K562 (cell line): ENCODE measurements around the gene USP48. TPM values are rescaled to one million over a fixed set of nuclear protein-coding genes. Genes with fewer than 3 reads are reported as not detected.

Source experiments
- CHD4 ChIP-seq: fragments of 200-600 bp; sonication (generic); IDR thresholded peaks from 3 replicates; pipeline ENCODE4 v1.6.1; 2012; ENCODE audit warnings: low read depth, mild to moderate bottlenecking, mixed read lengths, low read length, inconsistent platforms; ENCODE audit not compliant: insufficient read depth, insufficient replicate concordance, poor library complexity, severe bottlenecking
- ETV5 ChIP-seq: sonication (generic); formaldehyde crosslinking; IDR thresholded peaks from 2 replicates; pipeline ENCODE4 v1.4.0; 2020; ENCODE audit warnings: low read depth, mild to moderate bottlenecking, missing genetic modification reagents
- EWSR1 ChIP-seq: fragments of 450-650 bp; IDR thresholded peaks from 2 replicates; pipeline ENCODE4 v1.6.1; 2018; ENCODE audit warnings: borderline replicate concordance, mild to moderate bottlenecking, low read depth, moderate library complexity; ENCODE audit not compliant: partially characterized antibody
- FOXA1 ChIP-seq: fragments of 450-650 bp; IDR thresholded peaks from 2 replicates; pipeline ENCODE4 v1.6.1; 2016; ENCODE audit warnings: mild to moderate bottlenecking, borderline replicate concordance
- FUS ChIP-seq: fragments of 200-400 bp; formaldehyde crosslinking; optimal IDR thresholded peaks from 2 replicates; pipeline ENCODE3; 2017; ENCODE audit warnings: low read depth, low read length
- IRF2 ChIP-seq: sonication (generic); formaldehyde crosslinking; IDR thresholded peaks from 2 replicates; pipeline ENCODE4 v1.8.1; 2022; ENCODE audit warnings: mild to moderate bottlenecking, missing genetic modification reagents
- KLF10 ChIP-seq: fragments of 250-450 bp; sonication (Bioruptor Pico); IDR thresholded peaks from 2 replicates; pipeline ENCODE4 v1.6.1; 2021; ENCODE audit warnings: matching md5 sums
- SIRT6 ChIP-seq: IDR thresholded peaks from one replicate; pipeline ENCODE4 v1.6.1; 2012; ENCODE audit warnings: low read depth, mild to moderate bottlenecking, control low read depth, inconsistent platforms, low read length, moderate library complexity
- SREBF1 ChIP-seq: fragments of 150-350 bp; IDR thresholded peaks from 2 replicates; pipeline ENCODE4 v1.6.1; 2014; ENCODE audit warnings: antibody characterized with exemption, low read depth, low read length, borderline replicate concordance
- ZNF347 ChIP-seq: fragments of 450-650 bp; formaldehyde crosslinking; IDR thresholded peaks from 2 replicates; pipeline ENCODE4 v1.4.0; 2020; ENCODE audit warnings: low read depth, mild to moderate bottlenecking, moderate library complexity
- polyA plus RNA-seq, 8 experiments: library from polyadenylated mRNA; depleted of rRNA in 4 of 8; stranded (reverse) in 5 of 8; unstranded in 3 of 8; fragments of >200 nt; fragmentation: Nextera tagmentation in 2 of 8; fragmentation: Illumina TruSeq in 1 of 8; extraction: Ambion mirVana in 2 of 8; extraction: Trizol in 1 of 8; gene quantifications; 2 replicates each; pipeline versions ENCODE4 v1.2.1 to v1.2.3, GENCODE V29; 2011 to 2014; ENCODE audit warnings: inconsistent platforms in 1 of 8, missing spikeins in 1 of 8
- total RNA-seq, 7 experiments: library from RNA; depleted of rRNA in 6 of 7; stranded (reverse); fragments of >200 nt in 6 of 7; fragmentation: Illumina TruSeq in 2 of 7; extraction: Trizol in 2 of 7; gene quantifications; 2 replicates each; pipeline versions ENCODE4 v1.2.1 to v1.2.3, GENCODE V29; 2011 to 2021; ENCODE audit warnings: low replicate concordance in 1 of 7
- TF ChIP-seq, protein P1 (sequence below): fragments of 450-650 bp; conservative IDR thresholded peaks from 2 replicates; pipeline ENCODE4 v1.6.1; 2016; ENCODE audit warnings: missing genetic modification characterization, low read depth, mild to moderate bottlenecking, control low read depth, missing compliant biosample characterization
- TF ChIP-seq, protein P2 (sequence below): fragments of 250-450 bp; sonication (Bioruptor Pico); IDR thresholded peaks from 2 replicates; pipeline ENCODE4 v1.4.0; 2020; ENCODE audit warnings: mild to moderate bottlenecking, moderate library complexity
- TF ChIP-seq, protein P3 (sequence below): IDR thresholded peaks from 2 replicates; pipeline ENCODE4 v1.6.1; 2011; ENCODE audit warnings: borderline replicate concordance, low read depth, mild to moderate bottlenecking, moderate library complexity, low read length; ENCODE audit not compliant: insufficient read depth, poor library complexity, severe bottlenecking
- TF ChIP-seq, protein P4 (sequence below): fragments of 450-650 bp; formaldehyde crosslinking; IDR thresholded peaks from 2 replicates; pipeline ENCODE4 v1.4.0; 2020; ENCODE audit warnings: mild to moderate bottlenecking

Gene USP48
- total and polyA plus RNA-seq, 9 of the 15 experiments (the other 6 are each of a cell fraction or from before 2014, with no cell fraction given) = 23.3 to 123 (median 106) TPM

DNA sequence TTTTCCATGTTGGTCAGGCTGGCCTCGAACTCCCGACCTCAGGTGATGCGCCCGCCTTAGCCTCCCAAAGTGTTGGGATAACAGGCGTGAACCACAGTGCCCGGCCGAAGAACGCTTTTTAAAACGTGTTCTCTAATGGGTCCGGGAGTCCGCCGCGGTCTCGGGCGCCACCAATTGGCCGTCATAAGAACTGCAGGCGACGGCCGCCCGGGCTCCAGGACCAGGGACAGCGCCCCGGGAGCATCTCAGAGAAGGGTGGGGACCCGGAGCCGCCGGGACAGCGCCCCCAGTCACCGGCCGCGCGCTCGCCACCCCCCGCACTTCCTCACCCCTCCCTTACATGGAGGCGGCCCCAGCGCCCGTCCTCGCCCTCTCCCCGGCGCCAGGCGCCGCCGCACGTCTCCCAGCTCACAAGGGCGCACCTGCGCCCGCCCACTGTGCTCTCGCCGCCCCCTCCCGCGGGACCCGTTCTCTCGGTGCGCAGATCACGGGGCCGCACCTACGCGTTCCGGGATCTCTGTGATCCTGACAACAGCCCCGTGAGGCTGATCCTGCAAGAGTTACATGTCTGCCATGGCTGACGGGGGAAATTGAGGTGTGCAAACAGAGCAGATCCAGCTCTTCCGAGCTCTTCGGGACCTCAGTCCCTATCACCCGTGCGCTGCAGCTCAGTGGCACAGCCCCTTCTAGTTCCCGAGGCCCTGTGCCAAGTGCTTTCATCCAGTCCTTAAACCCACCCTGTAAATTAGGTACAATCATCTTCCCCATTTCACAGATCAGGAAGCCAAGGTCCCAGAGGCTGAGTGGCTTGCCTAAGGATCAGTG, 123.6 kb downstream of the USP48 start (continued):
- TF ChIP-seq, protein P1, sequence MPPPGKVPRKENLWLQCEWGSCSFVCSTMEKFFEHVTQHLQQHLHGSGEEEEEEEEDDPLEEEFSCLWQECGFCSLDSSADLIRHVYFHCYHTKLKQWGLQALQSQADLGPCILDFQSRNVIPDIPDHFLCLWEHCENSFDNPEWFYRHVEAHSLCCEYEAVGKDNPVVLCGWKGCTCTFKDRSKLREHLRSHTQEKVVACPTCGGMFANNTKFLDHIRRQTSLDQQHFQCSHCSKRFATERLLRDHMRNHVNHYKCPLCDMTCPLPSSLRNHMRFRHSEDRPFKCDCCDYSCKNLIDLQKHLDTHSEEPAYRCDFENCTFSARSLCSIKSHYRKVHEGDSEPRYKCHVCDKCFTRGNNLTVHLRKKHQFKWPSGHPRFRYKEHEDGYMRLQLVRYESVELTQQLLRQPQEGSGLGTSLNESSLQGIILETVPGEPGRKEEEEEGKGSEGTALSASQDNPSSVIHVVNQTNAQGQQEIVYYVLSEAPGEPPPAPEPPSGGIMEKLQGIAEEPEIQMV = peak; percentile 100
- TF ChIP-seq, protein P2, sequence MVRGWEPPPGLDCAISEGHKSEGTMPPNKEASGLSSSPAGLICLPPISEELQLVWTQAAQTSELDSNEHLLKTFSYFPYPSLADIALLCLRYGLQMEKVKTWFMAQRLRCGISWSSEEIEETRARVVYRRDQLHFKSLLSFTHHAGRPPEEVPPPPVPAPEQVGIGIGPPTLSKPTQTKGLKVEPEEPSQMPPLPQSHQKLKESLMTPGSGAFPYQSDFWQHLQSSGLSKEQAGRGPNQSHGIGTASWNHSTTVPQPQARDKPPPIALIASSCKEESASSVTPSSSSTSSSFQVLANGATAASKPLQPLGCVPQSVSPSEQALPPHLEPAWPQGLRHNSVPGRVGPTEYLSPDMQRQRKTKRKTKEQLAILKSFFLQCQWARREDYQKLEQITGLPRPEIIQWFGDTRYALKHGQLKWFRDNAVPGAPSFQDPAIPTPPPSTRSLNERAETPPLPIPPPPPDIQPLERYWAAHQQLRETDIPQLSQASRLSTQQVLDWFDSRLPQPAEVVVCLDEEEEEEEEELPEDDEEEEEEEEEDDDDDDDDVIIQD = 0 out of 2 replicates have a peak, but pooled peaks have one; percentile 68
- TF ChIP-seq KLF10 (no peak), FUS (no peak), IRF2 (CRISPR knock-in tag) (peak; percentile 92; the same call in 1 of the 2 replicates), SREBF1 (no peak), FOXA1 (no peak), EWSR1 (no peak), ETV5 (CRISPR knock-in tag) (peak; percentile 86), SIRT6 (no peak), ZNF347 (CRISPR knock-in tag) (no peak), CHD4 (peak; percentile 41)
- TF ChIP-seq, protein P3, sequence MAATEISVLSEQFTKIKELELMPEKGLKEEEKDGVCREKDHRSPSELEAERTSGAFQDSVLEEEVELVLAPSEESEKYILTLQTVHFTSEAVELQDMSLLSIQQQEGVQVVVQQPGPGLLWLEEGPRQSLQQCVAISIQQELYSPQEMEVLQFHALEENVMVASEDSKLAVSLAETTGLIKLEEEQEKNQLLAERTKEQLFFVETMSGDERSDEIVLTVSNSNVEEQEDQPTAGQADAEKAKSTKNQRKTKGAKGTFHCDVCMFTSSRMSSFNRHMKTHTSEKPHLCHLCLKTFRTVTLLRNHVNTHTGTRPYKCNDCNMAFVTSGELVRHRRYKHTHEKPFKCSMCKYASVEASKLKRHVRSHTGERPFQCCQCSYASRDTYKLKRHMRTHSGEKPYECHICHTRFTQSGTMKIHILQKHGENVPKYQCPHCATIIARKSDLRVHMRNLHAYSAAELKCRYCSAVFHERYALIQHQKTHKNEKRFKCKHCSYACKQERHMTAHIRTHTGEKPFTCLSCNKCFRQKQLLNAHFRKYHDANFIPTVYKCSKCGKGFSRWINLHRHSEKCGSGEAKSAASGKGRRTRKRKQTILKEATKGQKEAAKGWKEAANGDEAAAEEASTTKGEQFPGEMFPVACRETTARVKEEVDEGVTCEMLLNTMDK = peak; percentile 9
- TF ChIP-seq, protein P4, sequence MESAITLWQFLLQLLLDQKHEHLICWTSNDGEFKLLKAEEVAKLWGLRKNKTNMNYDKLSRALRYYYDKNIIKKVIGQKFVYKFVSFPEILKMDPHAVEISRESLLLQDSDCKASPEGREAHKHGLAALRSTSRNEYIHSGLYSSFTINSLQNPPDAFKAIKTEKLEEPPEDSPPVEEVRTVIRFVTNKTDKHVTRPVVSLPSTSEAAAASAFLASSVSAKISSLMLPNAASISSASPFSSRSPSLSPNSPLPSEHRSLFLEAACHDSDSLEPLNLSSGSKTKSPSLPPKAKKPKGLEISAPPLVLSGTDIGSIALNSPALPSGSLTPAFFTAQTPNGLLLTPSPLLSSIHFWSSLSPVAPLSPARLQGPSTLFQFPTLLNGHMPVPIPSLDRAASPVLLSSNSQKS = no peak
